COLO829 (cell line): ENCODE data around the gene SYCN.
"Not testable (repeated sequence)": the region's sequence is repeated elsewhere in the genome, so short reads cannot be mapped to it uniquely, and the experiment has no call there.

Experiments
- DNase-seq: peaks from one replicate; pipeline ENCODE4 v3.0.0; 2012; ENCODE audit warnings: low spot score

SYCN gene

DNA sequence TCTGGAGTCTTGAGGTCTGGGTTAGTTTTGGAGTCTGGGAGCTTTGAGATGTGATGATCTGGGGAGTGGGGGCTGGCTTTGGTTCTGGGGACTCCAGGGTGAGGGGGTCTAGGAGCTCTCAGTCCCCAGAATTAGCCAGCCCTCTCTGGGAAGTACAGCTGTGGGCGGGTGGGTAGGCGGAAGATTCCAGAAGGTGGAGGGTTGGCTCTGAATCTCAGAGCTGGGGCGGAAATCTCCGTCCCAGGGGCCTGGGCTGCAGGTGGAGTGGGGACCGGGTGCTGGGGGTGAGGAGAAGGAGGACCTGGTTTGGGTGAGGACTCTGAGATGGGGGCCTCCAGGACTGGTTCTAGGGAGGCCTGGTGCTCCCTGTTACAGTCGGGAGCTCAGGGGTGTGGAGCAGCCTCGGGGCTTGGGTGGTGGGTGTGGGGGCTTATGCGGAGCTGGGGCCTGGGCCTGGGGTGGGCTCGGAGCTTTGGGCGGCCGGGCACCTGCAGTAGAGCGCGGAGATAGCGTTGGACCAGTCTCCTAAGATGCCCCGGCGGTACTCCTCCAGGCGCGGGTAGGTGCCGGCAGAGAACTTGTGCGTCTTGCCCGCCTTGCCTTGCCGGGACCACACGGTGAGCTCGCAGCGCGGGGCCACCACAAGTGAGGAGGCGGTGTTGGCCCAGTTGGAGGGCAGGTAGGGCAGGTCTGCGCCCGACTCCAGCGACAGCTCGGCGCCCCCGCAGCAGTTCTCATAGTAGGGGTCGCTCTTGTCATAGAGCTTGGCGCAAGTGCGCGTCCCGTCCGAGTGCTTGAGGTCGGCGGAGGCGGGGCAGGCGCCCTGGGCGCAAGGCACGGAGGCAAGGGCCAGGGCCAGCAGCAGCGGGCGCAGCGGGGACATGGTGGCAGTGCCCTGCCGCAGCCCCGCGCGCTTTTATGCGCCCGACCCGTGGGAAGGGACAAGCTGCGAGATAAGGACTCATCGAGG, at the start of gene SYCN:
Gene SYCN, minus strand, starts transcription at position 892 of the 970 bp plus-strand sequence. Its CDS starts 9 bp downstream, at position 883.
- no peak for DNase-seq

GRCh38 chr19:39253374-39254149, 49.5 kb upstream of the SYCN start:
- DNase-seq = no peak

DNA sequence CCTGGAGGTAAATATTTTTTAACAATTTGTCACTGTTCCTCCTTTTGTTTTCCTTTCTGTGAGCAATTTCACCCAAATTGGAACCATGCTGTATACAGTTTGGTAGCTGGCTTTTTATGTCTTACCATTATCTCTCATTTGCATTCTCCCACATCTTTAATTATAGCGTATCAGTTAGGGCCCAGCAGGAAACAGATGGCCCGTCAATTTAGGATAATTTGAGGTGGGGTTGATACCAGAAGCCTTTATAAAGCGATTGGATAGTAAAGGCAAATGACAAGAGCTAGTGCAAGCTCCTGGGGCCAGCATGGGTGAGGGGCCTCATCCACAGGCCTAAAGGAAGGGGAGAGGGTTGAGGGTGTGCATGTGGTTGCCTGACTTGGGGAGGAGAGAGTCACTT, 48.4 kb upstream of the SYCN start:
- no peak for DNase-seq

DNA sequence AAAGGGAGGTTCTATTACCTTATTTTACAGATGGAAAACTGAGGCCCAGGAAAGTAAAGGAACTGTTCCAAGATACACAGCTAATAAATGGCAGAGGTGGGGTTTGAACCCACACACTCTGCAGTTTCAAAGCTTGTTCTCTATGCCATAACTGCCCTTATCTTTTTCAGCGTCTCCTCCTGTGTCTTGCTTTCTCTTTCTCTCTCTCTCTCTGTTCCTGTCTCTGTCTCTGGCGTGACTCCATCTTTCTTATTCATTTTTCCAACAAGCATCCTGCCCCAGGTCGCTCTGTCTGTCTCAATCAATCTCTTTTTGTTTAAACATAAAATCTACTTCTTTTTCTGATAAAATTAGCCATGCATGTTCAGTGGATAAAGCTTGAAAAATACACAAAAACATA, 47.8 kb upstream of the SYCN start:
- DNase-seq = no peak

DNA sequence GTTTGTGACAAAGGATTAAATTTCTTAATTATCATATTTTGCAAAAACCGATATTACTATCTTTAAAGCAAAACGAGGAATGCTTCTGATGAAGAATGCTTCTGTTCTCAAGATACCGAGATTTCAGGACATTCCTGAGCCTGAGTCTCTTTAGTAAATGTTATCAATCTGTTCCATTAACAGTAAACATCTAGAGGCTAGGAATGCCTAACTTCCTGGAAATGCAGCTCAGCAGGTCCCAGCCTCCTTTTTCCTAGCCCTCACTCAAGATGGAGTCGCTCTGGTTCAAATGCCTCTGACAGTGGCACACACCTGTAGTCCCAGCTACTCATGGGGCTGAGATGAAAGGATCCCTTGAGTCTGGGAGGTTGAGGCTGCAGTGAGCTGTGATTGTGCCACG, 47.0 kb upstream of the SYCN start:
- DNase-seq = no peak

GRCh38 chr19:39248806-39249205, 44.7 kb upstream of the SYCN start, which contains the start of gene IFNL4:
IFNL4 (minus strand) TSS chr19:39248856.
- DNase-seq = no peak

GRCh38 chr19:39247701-39248664, 43.9 kb upstream of the SYCN start:
- DNase-seq = no peak

GRCh38 chr19:39246951-39247669, 43.0 kb upstream of the SYCN start:
- DNase-seq = no peak

- not testable (repeated sequence) for DNase-seq
Measured at GRCh38 chr19:39245166-39245565, 41.1 kb upstream of the SYCN start.

DNA sequence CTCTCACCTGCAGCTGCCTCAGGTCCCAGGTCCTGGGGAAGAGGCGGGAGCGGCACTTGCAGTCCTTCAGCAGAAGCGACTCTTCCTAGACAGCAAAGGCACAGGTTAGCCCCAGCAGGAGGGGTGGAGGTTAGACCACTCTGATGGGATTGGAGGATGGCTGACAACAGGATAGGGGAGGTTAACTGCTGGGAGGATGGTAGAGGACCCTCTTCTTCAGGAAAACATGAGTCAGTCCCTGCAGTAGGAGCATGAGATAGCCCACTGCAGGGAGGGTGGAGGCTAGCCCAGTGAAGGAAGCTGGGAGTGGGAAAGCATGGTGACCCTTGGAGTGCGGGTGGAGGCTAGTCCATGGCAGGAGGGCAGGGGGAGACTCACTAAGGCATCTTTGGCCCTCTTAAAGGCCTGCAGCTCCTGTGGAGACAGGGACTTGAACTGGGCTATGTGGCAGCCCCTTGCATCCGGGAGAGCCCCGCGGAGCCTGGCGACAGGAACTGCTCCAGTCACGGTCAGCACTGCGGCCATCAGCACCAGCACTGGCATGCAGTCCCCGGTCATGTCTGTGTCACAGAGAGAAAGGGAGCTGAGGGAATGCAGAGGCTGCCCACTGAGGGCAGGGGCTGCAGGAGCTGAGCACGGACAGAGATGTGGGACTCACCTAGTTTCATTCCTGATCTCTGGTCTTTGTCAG, 40.5 kb upstream of the SYCN start, which contains the start of gene IFNL3:
Gene IFNL3, minus strand, starts transcription at position 597 of the 691 bp plus-strand sequence. Its CDS starts 39 bp downstream, at position 558.
- not testable (repeated sequence) for DNase-seq

DNA sequence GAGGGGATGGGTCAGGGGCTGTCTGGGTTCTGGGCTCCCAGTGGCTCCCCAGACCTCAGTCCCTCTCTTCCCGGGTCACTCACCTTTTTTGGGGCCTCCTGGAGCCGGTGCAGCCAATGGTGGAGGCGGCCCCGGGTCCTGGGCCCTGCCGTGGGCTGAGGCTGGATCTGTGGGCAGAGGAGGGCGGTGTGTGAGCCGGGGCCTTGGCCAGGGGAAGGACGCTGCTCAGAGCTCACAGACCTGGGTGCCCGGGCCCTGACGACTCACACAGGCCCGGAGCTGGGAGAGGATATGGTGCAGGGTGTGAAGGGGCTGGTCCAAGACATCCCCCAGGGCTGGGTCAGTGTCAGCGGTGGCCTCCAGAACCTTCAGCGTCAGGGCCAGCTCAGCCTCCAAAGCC, 39.7 kb upstream of the SYCN start:
- DNase-seq = not testable (repeated sequence)

DNA sequence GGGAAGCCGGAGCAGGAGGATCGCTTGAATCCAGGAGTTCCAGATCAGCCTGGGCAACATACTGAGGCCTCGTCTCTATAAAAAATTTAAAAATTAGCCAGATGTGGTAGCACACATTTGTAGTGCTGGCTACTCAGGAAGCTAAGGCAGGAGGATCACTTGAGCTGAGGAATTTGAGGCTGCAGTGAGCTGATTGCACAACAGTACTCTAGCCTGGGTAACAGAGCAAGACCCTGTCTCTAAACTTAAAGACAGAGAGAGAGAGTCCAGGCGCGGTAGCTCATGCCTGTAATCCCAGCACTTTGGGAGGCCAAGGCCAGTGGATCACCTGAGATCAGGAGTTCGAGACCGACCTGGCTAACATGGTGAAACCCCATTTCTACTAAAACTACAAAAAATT, 36.4 kb upstream of the SYCN start:
- no peak for DNase-seq

- DNase-seq = no peak
Measured at GRCh38 chr19:39238944-39239343, 34.9 kb upstream of the SYCN start.

DNA sequence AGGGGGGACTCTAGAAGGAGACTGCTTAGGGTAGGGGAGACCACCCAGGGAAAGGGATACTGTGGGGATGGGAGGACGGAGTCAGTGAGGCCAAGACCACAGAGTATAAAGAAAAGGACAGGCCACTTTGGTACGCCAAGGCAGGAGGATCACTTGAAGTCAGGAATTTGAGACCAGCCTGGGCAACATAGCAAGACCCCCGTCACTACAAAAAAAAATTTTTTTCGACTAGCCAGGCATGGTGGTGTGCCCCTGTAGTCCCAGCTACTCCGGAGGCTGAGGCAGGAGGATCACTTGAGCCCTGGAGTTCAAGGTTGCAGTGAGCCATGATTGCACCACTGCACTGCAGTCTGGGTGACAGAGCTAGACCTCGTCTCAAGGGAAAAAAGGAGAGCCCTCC, 34.1 kb upstream of the SYCN start:
- no peak for DNase-seq

DNA sequence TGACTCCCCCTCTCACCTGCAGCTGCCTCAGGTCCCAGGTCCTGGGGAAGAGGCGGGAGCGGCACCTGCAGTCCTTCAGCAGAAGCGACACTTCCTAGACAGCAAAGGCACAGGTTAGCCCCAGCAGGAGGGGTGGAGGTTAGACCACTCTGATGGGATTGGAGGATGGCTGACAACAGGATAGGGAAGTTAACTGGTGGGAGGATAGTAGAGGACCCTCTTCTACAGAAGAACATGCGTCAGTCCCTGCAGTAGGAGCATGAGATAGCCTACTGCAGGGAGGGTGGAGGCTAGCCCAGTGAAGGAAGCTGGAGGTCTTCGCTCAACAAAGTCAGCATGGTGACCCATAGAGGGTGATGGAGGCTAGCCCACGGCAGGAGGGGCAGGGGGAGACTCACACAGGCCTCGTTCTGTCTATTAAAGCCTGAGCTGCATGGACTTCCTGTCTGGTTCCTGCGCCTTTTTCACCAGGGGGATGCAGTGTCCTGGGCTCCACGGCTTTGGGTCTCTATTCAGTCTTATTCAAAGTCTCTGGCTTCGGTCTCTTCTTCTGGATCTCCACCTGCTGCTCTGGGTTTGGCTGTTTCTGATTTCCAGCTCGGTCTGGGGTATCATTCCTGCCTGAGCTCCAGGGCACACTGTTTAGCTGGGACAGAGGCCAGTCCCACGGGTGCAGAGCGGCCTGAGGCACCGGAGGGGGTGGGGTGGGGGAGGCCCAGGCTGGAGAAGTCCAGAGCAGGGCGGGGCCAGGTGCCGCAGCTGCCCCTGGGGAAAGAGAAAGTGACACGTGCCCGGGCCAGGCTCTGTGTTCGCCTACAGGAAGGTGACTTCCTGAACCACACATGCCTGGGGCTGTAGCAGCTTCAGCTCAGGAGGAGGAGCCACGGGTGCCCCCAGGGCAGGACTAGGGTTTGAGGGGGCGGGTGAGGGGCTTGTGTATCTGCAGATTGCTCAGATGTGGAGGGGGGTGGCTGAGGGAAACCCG, 33.4 kb upstream of the SYCN start:
- no peak for DNase-seq

DNA sequence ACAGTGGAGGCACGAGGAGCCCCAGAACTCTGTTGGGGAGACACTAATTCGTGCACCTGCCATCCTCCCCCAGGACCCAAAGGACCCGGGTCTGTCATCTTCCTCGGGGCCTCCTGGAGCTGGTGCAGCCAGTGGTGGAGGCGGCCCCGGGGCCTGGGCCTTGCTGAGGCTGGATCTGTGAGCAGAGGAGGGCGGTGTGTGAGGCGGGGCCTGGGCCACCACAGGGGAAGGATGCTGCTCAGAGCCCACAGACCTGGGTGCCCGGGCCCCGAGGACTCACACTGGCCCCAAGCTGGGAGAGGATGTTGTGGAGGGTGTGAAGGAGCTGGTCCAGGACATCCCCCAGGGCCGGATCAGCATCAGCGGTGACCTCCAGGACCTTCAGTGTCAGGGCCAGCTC, 32.5 kb upstream of the SYCN start:
- DNase-seq = no peak

DNA sequence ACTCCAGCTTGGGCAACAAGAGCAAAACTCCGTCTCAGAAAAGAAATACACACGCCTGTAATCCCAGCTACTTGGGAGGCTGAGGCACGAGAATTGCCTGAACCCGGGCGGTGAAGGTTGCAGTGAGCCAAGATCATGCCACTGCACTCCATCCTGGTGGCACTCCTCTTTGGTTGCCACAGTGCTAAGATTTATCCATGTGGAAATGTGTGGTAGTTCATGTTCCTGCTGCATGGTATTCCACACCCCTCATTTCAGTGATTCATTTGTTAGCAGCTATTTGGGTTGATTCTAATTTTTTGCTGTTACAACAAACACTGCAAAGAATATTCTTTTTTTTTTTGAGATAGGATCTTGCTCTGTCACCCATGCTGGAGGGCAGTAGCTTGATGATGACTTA, 28.6 kb upstream of the SYCN start:
- DNase-seq = no peak

DNA sequence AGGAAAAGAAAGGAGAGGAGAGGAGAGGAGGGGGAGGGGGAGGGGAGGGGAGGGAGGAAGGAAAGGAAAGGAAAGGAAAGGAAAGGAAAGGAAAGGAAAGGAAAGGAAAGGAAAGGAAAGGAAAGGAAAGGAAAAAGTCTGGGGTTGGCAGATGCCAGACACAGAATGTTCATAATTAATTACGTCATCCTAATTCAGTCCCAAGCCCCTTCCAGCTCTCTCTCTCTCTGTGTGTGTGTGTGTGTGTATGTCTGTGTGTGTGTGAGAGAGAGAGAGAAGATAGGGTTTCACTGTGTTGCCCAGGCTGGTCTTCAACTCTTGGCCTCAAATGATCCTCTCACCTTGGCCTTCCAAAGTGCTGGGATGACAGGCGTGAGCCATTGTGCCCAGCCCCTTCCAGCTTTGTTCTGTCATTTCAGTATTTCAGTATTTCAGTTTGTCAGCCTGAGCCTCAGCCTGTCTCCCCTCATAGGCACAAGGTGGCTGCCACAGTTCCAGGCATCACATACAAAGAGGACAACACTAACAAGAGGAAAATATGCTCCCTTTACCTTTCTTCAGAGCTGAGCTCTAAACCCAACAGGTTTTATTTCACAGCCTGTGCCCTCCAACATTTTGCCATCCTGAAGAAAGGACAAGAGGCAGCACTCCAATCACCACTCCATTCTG, 26.2 kb upstream of the SYCN start:
- no peak for DNase-seq

- no peak for DNase-seq
Measured at GRCh38 chr19:39224910-39225309, 20.8 kb upstream of the SYCN start.
